PC-9 (cell line): ENCODE data around the gene CARS1.

Experiments used
- EZH2 ChIP-seq: fragments of 200-600 bp; sonication (generic); IDR thresholded peaks from 2 replicates; pipeline ENCODE4 v1.8.0; 2017; ENCODE audit warnings: antibody characterized with exemption, low read depth
- TF ChIP-seq, protein P1 (sequence below): fragments of 200-600 bp; sonication (generic); conservative IDR thresholded peaks from 2 replicates; pipeline ENCODE4 v1.6.1; 2017; ENCODE audit warnings: mixed run types, antibody characterized with exemption, mild to moderate bottlenecking, moderate library complexity

DNA sequence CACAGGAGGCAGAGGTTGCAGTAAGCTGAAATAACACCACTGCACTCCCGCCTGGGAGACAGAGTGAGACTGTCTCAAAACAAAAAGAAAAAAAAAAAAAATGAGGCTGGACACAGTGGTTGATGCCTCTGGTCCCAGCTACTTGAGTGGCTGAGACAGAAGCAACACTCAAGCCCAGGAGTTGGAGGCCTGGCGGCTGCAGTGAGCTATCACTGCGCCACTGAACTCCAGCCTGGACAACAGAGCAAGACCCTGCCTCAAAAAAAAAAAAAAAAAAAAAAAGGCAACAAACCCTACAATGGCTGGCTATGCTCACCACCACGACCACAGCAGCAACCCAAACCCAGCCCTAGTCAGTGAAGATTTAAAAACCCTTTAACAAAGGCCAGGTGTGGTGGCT, 73.3 kb downstream of the CARS1 start:
- TF ChIP-seq, protein P1, sequence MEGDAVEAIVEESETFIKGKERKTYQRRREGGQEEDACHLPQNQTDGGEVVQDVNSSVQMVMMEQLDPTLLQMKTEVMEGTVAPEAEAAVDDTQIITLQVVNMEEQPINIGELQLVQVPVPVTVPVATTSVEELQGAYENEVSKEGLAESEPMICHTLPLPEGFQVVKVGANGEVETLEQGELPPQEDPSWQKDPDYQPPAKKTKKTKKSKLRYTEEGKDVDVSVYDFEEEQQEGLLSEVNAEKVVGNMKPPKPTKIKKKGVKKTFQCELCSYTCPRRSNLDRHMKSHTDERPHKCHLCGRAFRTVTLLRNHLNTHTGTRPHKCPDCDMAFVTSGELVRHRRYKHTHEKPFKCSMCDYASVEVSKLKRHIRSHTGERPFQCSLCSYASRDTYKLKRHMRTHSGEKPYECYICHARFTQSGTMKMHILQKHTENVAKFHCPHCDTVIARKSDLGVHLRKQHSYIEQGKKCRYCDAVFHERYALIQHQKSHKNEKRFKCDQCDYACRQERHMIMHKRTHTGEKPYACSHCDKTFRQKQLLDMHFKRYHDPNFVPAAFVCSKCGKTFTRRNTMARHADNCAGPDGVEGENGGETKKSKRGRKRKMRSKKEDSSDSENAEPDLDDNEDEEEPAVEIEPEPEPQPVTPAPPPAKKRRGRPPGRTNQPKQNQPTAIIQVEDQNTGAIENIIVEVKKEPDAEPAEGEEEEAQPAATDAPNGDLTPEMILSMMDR = no peak
- no peak for TF ChIP-seq EZH2
